ENCODE data around the gene ACAD10.
A peak's percentile ranks its signal among the peaks of the same experiment; 100 is the strongest.

The ACAD10 gene

DNA sequence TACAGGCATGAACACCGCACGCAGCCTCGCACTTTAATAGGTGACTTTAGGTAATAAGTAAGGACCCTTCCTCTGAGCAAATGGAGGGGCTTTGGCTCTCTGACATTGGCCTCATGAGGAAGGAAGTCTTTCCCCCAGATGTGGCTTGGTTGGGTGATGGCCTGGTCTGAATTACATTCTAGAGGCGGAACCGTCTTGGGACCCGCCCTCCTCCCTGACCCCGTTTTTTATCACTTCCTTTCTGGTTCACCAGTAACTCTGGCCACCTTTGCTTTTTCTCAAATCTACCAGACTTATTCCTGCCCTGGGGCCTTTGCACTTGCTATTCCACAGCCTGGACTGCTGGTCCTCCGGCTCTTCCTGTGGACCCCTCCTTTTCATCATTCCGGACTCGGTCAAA lies 94.3 kb downstream of the ACAD10 start:
- no peak for DNase-seq

DNA sequence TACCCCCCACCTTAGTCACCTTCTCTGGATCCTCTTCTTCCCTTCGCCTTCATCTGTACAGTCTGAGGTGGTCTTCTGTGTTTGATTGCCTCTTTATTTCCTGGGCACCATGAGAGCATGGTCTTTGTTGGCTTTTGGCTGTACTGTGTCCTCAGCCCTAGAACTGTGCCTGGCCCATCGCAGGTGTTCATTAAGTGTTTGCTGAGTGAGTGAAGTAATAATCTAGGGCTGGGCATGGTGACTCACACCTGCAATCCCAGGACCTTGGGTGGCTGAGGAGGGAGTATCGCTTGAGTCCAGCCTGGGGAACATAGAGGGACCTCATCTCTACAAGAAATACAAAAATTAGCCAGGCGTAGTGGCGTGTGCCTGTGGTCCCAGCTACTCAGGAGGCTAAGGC lies 94.8 kb downstream of the ACAD10 start:
- no peak for DNase-seq

DNA sequence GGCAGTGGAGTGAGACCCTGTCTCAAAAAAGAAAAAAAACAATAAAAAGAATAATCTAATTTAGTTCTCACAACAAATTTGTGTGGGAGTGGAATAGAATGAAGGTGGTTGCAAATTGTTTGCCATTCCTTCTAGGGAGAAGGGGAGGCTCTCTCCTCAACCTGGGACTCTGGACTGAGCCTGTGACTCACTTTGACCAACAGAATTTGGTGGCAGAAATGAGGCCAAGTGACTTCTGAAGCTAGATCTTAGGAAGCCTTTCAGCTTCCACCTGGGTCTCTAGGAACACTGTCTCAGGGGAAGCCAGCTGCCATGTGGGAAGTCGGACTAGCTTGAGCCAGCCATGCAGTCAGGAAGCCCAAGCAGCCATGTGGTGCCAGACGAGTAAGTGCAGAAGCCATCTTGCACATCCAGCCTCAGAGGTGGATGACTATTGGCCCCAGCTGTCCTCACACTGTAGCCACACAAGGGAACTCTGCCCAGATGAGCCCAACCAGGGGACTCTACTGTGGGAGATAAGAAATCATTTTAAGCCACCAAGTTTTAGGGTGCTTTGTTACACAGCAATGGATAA lies 95.3 kb downstream of the ACAD10 start:
- DNase-seq: no peak

DNA sequence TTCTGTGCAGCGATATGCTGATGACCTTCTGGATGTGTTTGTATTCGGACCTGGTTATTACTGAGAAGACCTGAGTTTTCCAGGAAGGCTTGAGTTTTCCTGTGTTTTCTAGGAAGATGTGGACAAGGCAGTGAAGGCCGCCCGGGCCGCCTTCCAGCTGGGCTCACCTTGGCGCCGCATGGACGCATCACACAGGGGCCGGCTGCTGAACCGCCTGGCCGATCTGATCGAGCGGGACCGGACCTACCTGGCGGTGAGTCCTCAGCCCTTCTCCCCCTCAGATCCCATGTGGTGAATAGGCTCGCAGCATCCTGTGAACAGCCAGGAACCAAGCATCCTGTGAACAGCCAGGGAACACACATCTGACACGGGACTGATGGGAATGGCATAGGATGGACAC lies 97.2 kb downstream of the ACAD10 start:
- DNase-seq: no peak

DNA sequence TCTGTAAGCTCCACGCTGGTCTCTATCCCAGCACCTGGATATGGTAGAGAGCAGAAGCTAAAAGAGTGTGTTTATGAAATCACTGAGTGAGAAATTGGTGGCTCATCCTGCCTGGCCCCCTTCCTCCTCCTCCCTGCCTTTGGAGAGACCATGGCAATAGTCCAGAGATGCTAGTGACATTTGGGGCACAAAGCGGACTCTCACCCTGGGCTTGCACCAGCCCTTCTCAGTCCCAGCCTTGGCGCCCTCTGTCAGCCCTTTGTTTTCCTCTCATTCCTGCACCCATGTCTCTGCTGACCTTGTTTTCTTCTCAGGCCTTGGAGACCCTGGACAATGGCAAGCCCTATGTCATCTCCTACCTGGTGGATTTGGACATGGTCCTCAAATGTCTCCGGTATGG lies 99.1 kb downstream of the ACAD10 start:
- DNase-seq: no peak

DNA sequence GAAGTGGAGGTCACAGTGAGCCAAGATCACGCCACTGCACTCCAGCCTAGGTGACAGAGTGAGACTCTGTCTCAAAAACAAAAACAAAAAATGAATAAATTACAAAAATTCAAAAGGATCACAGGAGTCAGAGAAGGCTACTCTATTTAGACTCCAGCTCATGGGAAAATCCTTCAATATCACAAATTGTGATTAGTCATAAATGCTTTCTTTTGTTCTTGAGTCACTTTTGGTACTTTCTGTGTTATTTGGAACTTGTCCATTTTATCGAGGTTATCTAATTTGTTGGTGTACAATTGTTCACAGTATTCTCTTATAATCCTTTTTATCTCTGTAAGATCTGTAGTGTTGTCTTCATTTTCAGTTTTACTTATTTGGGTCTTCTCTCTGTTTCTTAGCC lies 99.8 kb downstream of the ACAD10 start:
- peak; percentile 37 for DNase-seq

DNA sequence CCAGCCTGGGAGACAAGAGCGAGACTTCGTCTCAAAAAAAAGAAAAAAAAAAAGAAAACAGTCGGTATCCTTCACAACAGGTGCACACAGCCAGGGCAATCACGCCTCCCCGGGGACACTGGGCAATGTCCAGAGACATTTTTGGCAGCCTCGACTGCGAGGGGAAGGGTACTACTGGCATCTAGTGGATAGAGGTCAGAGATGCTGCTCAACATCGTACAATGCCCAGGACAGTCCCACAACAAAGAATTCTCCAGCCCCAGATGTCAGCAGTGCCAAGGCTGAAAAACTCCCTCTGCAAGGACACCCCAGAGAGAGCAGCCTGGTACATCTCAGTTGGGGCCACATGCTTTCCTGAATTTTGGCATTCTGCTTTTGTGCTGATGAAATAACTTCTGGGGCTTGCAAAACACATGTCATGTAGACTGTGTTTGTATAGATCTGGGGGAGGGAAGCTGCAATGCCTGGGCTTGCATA lies 102.4 kb downstream of the ACAD10 start:
- no peak for DNase-seq

DNA sequence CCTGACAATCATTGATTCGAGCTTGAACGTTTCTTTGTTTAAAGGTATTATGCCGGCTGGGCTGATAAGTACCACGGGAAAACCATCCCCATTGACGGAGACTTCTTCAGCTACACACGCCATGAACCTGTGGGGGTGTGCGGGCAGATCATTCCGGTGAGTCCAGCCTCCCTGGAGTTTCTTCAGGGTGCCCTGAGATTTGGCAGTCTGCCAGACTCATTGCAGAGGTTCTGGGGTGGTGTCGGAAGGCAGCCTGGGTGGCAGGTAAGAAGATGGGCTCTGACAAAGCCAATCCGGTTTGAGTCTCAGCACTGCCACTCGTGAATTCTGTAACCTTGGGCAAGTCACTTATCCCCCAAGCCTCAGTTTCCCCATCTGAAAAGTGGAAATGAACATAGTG lies 103.9 kb downstream of the ACAD10 start:
- DNase-seq: no peak

DNA sequence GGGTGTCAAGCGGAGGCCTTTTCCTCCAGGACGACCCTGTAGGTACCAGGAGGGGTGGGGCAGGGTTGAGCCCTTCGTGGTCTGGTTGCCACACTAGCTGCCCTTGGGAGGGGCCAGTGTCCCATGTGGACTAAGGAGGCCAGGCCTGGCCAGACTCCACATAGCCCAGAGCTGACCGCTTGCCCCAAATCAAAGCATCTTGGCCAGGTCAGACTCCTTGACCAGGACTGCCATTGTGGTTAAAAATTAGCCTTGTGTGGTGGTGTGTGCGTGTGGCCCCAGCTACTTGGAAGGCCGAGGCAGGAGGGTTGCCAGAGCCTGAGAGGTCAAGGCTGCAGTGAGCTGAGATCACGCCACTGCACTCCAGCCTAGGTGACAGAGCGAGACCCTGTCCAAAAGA lies 105.7 kb downstream of the ACAD10 start:
- DNase-seq: no peak

DNA sequence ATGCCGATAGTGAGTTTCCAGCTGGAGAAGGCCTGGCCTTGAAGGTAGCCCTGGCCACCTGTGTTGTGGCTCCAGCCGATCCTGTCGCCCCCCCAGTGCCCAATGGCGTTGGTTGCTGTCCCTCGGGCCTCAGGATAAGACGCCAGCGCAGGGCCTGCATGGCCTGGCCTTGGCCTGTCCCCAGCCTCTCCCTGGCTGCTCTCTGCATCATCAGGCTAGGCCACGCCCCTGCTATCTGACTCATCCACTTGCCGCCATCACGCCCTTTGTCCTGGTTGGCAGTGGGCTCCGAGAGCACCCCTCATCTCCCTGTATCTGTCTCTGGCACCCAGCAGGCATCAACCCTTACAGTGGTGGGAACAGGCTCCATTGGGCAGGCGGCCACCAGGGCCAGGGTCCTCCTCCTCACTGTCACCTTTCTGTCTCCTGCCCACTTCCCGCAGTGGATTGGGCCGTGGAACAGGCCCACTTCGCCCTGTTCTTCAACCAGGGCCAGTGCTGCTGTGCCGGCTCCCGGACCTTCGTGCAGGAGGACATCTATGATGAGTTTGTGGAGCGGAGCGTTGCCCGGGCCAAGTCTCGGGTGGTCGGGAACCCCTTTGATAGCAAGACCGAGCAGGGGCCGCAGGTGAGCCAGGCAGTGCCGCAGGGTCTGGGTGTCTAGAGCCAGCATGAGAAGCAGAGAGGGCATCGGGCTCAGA lies 106.5 kb downstream of the ACAD10 start:
- DNase-seq: peak; percentile 32

DNA sequence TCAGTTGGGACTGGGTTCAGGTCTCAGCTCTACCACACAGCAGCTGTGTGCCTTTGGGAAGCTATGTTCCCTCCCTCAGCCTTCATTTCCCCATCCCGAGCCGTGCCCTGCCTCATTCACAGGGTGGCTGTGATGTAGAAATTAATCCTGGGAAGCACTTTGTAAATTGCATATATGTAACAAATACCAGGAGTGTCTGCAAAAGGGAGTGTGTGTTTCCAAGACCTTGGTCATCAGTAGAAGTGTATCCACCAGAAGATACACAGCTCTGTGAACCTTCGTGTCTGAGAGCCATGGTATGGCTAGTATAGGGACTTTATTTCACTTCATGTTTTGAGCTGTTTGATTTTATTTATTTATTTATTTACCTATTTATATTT lies 107.0 kb downstream of the ACAD10 start:
- DNase-seq: no peak

DNA sequence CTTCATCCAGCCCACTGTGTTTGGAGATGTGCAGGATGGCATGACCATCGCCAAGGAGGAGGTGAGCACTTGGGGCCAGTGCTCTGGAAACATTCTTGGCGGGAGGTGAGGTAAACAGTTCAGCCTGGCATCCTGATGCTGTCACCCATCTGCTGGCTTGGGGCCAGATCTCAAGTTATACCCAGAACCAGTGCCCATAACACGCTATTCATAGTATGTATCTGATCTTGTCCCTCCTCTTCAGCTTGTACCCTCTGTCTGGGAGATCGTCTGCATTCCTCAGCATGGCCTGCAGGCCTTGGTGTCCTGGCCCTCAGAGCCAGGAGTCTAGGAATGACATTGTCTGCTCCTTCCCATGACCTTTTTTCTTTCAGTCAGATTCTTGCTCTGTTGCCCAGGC lies 112.3 kb downstream of the ACAD10 start:
- no peak for DNase-seq

DNA sequence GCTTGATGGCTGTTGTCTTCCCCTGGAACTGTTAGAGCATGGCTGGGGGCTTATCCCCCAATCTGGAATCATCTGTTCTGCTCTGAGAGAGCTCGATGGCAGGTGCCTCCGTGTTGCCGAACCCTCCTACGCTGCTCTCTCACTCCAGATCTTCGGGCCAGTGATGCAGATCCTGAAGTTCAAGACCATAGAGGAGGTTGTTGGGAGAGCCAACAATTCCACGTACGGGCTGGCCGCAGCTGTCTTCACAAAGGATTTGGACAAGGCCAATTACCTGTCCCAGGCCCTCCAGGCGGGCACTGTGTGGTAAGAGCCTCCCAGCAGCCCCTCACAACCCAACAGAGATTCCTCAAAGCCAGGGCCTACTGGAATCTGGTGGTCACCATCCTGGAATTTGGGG lies 113.9 kb downstream of the ACAD10 start:
- DNase-seq: no peak

DNA sequence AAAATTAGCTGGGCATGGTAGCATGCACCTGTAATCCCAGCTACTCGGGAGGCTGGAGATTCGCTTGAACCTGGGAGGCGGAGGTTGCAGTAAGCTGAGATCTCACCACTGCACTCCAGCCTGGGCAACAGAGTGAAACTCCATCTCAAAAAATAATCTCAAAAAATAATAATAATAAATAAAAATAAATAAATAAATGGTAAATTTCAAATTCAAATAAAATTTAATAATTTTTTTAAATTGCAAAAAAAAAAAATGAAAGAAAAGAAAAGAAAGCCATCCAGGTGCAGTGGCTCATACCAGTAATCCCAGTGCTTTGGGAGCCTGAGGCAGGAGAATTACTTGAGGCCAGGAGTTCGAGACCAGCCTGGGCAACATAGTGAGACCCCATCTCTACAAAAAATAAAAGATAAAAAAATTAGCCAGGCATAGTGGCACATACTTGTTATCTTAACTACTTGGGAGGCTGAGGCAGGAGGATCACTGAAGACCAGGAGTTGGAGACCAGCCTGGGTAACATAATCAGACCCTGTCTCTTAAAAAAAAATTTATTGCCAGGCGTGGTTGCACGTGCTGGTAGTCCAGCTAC lies 117.3 kb downstream of the ACAD10 start:
- DNase-seq: no peak

DNA sequence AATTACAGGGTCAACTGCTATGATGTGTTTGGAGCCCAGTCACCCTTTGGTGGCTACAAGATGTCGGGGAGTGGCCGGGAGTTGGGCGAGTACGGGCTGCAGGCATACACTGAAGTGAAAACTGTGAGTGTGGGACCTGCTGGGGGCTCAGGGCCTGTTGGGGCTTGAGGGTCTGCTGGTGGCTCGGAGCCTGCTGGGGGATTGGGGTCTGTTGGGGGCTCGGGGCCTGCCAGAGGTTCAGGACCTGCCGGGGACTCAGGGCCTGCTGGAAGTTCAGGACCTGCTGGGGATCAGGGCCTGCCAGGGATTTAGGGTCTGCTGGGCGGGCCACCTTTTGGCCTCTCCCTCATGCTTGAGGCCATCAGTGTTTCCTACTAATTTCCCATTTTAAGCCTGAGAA lies 118.0 kb downstream of the ACAD10 start:
- DNase-seq: no peak

DNA sequence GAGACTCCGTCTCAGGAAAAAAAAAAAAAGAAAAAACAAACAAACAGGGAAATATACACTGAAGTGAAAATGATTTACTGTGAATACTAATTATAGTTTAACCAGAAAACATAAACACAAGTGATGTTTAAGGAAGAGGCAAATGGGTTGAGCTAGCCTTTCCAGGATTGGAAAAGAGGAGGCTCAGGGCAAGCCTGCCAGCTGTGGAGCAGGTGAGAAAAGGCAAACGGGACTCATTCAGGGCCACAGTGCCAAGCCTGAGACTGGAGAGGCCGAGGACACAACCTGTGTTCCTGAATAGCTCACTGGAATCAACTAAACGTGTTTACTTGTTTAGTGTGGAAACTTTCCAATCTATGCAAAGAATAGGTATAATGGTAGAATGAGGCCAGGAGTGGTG lies 120.5 kb downstream of the ACAD10 start:
- DNase-seq: no peak

Data from HCEC 1CT (cell line).